Measurements from ENCODE around the gene MOB3A.

- TF ChIP-seq EZH2 (IDR thresholded peaks at IDR 0.05; ENCODE audit: borderline replicate concordance, low read depth, low read length, severe bottlenecking): no peak
- TF ChIP-seq CTCF (IDR thresholded peaks at IDR 0.05; ENCODE audit: borderline replicate concordance, extremely low read depth, low read length, poor library complexity, severe bottlenecking): no peak
These were observed 46.3 kb downstream of the MOB3A start for GRCh38 chr19:2049741-2050348.

Measured in DND-41 (cell line).